ENCODE data around the gene IPPK. TPM values are rescaled to one million over a fixed set of nuclear protein-coding genes. Genes with fewer than 3 reads are reported as not detected.

IPPK gene
- total and polyA plus RNA-seq, 2 of the 8 experiments (the other 6 are each of a cell fraction or from before 2014, with no cell fraction given): 10.5 to 13.6 TPM

- TF ChIP-seq CTCF (IDR thresholded peaks at IDR 0.05; ENCODE audit: control extremely low read depth in 1 of 3, insufficient read depth in 1 of 3, low read depth in 1 of 3, low read length in 3 of 3): no peak
- no peak for TF ChIP-seq CHD1 (IDR thresholded peaks at IDR 0.05; ENCODE audit: low read depth, low read length)
- TF ChIP-seq BACH1 (IDR thresholded peaks at IDR 0.05; ENCODE audit: low read length): no peak
- no peak for TF ChIP-seq EP300 (IDR thresholded peaks at IDR 0.05; ENCODE audit: borderline replicate concordance in 1 of 2, low read depth in 2 of 2, low read length in 2 of 2)
- TF ChIP-seq SIX5 (IDR thresholded peaks at IDR 0.05; ENCODE audit: low read depth, low read length): no peak
Measured at GRCh38 chr9:92655896-92656536, 13.9 kb downstream of the IPPK start (continued).

Data from H1 (cell line).